Mesodermal cell (in vitro differentiated cells): ENCODE measurements around the gene KRTAP2-4.
"Not testable (repeated sequence)": the region's sequence is repeated elsewhere in the genome, so short reads cannot be mapped to it uniquely, and the experiment has no call there.

ENCODE experiments used
- H3K27ac ChIP-seq: 2 replicates; pipeline ENCODE4 v1.7.0; 2013; ENCODE audit warnings: mild to moderate bottlenecking, low read depth, low read length, moderate library complexity; ENCODE audit not compliant: severe bottlenecking
- H3K36me3 ChIP-seq: 2 replicates; pipeline ENCODE4 v1.7.1; 2013; ENCODE audit warnings: mild to moderate bottlenecking, low read length, moderate library complexity; ENCODE audit not compliant: control insufficient read depth, insufficient read depth
- H3K4me1 ChIP-seq: one replicate; pipeline ENCODE4 v1.7.1; 2013; ENCODE audit warnings: mild to moderate bottlenecking, low read length; ENCODE audit not compliant: insufficient read depth, control insufficient read depth, poor library complexity, severe bottlenecking
- H3K4me3 ChIP-seq: 2 replicates; pipeline ENCODE4 v1.7.0; 2013; ENCODE audit warnings: low read length, control low read depth, mild to moderate bottlenecking; ENCODE audit not compliant: insufficient read depth, poor library complexity, severe bottlenecking; ENCODE audit errors: extremely low read depth
- H3K9me3 ChIP-seq: 2 replicates; pipeline ENCODE4 v1.7.1; 2013; ENCODE audit warnings: mild to moderate bottlenecking, low read length, moderate library complexity; ENCODE audit not compliant: control insufficient read depth
- WGBS, 2 experiments: methylation state at CpG; one replicate each; pipeline ENCODE4 v1.1.5; 2013; ENCODE audit warnings: missing lambda C conversion rate in 2 of 2; ENCODE audit not compliant: insufficient coverage in 2 of 2; 5-methylcytosine and 5-hydroxymethylcytosine counted together

Gene KRTAP2-4

DNA sequence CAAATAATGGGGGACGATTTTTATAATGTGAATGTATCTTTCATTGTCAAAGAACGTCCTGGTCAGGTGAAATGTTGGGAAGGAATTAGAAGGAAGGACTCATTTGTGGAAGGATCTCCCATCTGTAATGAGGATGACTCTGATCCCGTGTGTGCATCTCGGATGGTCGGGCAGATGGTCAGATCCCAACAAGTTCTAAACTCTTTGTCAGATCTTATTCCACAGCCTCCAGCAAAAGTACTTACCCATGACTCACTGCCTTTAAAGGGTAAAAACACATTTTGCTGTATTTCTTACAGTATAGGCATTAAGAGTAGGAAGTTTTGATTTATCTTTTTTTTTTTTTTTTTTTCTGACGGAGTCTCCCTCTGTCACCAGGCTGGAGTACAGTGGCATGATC is 32.8 kb upstream of the KRTAP2-4 start:
- WGBS, 2 experiments: 97% methylated on average over 4 of the region's 6 CpGs; no CpG with 5 or more reads in 1 of the 2 experiments
- Histone ChIP-seq H3K4me1 (no peaks in the 10 kb centered on the region), H3K27ac (no peak overlapping the region), H3K36me3 (no peaks in the 10 kb centered on the region), H3K4me3 (no peak overlapping the region), H3K9me3 (peaks cover 4% of the 10 kb centered on the region)

DNA sequence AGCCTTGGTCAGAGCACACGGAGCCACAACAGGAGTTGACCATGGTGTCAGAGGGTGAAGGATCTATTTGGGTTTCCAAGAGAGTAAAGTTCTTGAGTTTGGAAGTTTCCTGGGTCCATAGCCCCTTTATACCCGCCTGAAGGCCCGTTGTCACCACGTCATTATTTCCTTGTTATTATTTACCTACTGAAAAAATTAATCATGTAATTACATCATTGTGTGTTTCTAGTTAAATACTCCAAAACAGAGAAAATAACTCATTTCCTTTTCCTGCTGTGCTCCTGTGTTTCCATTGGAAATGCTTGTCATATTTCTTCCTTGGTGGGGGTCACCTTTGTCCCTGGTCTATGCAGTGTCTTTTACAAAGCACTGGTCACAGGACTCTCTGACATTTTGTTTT is 32.4 kb upstream of the KRTAP2-4 start, which contains the start of gene KRTAP4-8:
KRTAP4-8 (minus strand) TSS at position 101 of the 400 bp plus-strand sequence; CDS start at position 43, 58 bp downstream.
- Histone ChIP-seq H3K4me3 (no peak within 1 kb of the TSS), H3K27ac (no peak within 1 kb of the TSS), H3K9me3 (peaks cover 4% of the 10 kb centered on the region), H3K36me3 (no peaks in the 10 kb centered on the region), H3K4me1 (no peaks in the 10 kb centered on the region)
- 78 to 89% methylated on average over 1 of the region's 4 CpGs for WGBS, 2 experiments

DNA sequence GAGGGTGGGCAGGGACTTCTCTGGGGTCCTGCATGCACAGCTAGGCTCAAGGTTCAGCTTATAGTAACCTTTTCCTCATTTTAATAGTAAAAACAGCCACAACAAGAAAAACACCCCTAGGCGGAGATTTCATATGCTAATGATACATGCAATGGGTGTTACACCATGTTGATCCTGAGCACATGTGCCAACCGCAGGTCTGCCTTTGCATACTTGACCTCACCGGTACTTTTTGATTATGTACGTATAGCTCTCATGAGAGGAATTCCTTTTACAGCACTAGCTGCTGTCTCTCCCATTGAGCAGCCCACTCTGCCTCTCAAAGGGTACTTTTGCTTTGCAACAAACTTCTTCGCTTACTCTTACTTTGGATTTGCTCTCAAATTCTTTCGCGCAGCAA is 30.4 kb upstream of the KRTAP2-4 start:
- no peaks in the 10 kb centered on the region for H3K36me3 ChIP-seq
- no peak overlapping the region for H3K4me3 ChIP-seq
- 90 to 91% methylated on average over 4 to 5 of the region's 7 CpGs for WGBS, 2 experiments
- peaks cover 4% of the 10 kb centered on the region for H3K9me3 ChIP-seq
- no peaks in the 10 kb centered on the region for H3K4me1 ChIP-seq
- no peak overlapping the region for H3K27ac ChIP-seq

DNA sequence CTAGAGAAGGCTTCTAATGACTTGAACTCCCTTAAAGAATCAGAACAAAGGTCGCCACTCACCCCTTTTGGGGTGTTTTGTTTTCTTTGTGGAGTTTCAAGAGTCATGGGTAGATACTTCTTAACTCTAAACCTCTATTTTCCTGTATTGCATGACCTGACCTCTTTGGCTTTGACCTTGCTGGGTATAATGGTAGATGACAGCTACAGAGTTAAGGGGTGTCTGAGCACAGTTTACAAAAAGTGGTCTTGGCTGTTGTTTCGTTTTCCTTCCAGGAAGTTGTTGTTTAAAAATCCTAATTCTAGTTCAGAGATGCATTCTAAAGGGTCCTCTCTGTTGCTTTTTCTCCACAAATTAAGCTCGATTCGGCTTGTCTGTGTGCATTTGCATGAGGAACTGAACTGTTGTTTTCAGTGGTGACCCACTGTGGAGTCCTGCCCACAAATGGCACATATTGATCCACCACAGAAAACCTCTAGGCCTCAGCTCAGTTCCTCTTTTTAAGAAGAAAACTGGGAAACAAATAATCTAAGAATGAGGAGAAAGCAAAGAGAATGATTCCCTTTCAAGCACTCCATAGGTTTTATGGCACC is 23.2 kb upstream of the KRTAP2-4 start:
- H3K4me1 ChIP-seq, H3K9me3 ChIP-seq, H3K4me3 ChIP-seq, H3K36me3 ChIP-seq, H3K27ac ChIP-seq: not testable (repeated sequence)
- WGBS, 2 experiments: 17% methylated on average over 1 of the region's 4 CpGs; no CpG with 5 or more reads in 1 of the 2 experiments

DNA sequence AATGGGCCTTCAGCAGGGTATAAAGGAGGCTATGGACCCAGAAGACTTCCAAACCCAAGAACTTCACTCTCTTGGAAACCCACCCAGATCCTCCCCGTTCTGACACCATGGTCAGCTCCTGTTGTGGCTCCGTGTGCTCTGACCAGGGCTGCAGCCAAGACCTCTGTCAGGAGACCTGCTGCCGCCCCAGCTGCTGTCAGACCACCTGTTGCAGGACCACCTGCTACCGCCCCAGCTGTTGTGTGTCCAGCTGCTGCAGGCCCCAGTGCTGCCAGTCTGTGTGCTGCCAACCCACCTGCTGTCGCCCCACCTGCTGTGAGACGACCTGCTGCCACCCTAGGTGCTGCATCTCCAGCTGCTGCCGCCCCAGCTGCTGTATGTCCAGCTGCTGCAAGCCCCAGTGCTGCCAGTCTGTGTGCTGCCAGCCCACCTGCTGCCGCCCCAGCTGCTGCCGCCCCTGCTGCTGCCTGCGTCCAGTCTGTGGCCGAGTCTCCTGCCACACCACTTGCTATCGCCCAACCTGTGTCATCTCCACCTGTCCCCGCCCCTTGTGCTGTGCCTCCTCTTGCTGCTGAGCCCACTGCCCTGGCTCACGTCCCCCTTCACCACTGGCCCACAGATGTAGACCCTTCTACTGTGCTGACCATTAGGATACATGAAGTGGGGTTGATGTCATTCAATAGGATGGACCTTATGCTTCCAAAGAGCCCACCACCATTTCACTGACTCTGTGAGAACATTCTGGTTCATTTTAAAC is 18.6 kb upstream of the KRTAP2-4 start, which contains the start of gene KRTAP4-7:
KRTAP4-7 (plus strand) TSS at position 51 of the 757 bp plus-strand sequence; CDS start at position 108, 57 bp downstream.
- H3K27ac ChIP-seq, H3K4me3 ChIP-seq, H3K36me3 ChIP-seq, H3K9me3 ChIP-seq, H3K4me1 ChIP-seq: not testable (repeated sequence)
- WGBS, 2 experiments: 86 to 89% methylated on average over 7 to 11 of the region's 14 CpGs

DNA sequence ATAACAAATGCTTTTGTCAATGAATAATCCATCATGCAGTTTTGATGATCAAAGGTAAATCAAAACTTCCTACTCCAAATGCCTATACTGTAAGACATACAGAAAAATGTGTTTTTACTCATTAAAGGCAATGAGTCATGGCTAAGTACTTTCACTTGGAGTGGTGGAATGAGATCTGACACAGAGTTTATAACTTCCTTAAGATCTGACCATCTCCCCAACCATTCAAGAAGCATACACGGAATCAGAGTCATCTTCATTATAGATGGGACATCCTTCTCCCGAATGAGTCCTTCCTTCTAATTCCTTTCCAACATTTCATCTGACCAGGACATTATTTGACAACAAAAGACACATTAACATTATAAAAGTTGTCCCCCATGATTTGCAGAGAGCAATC is 17.7 kb upstream of the KRTAP2-4 start:
- H3K4me3 ChIP-seq, H3K36me3 ChIP-seq, H3K9me3 ChIP-seq, H3K27ac ChIP-seq, H3K4me1 ChIP-seq: not testable (repeated sequence)
- no CpG with 5 or more reads among the region's 2 CpGs for WGBS, 2 experiments

DNA sequence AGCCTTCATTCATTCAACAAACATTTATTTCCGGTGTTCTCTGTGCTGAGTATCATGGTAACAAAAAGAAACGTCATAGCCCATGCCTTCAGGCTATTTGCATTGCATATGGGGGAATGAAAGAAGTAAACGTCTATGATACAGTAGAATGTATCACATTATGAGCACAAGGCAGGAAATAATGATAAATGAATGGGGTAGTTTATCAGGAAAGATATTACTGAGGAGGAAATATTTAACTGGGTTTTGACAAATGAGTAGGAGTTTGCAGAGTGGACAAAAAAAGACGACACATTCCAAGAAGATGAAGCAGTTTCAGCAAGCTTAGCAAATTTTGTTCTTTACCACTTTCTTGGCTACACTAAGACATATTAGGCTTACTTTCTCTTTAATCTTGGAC is 16.9 kb upstream of the KRTAP2-4 start:
- no peaks in the 10 kb centered on the region for H3K36me3 ChIP-seq
- H3K27ac ChIP-seq: no peak overlapping the region
- 78 to 88% methylated on average over 2 of the region's 4 CpGs for WGBS, 2 experiments
- no peak overlapping the region for H3K4me3 ChIP-seq
- H3K9me3 ChIP-seq: no peaks in the 10 kb centered on the region
- peaks cover 5% of the 10 kb centered on the region for H3K4me1 ChIP-seq

DNA sequence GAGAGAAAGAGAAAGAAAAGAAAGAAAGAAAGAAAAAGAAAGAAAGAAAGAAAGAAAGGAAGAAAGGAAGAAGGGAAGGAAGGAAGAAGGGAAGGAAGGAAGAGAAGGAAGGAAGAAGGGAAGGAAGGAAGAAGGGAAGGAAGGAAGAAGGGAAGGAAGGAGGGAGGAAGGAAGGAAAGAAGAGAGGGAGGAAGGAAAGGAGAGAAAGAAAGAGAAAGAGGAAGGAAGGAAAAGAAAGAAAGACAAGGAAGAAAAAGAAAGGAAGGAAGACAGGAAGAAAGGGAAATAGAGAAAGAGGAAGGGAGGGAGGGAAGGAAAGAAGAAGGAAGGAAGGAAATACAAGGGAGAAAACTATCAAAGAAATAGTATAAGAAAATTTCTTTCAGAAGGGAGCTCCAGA is 11.1 kb upstream of the KRTAP2-4 start:
- no peaks in the 10 kb centered on the region for H3K9me3 ChIP-seq
- H3K4me1 ChIP-seq: no peaks in the 10 kb centered on the region
- H3K36me3 ChIP-seq: no peaks in the 10 kb centered on the region
- no peak overlapping the region for H3K27ac ChIP-seq
- no peak overlapping the region for H3K4me3 ChIP-seq

DNA sequence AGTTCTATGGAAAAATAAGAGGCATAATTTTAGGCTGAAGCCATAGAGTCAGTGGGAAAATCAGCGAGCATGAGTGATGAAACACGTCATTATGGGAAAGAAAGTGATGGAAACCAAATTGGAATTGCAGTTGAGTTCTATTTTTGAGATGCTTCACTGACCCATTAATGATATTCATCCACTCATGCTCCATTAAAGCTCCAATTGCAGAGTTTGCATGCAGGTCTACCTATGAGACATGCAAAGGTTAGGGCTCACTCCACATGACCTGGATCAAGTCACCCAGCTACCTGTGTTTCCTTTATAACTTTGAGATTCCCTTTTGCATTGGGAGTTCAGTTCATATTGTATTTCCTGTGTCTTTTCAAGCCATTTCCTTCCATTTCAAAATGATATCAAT is 8.0 kb upstream of the KRTAP2-4 start:
- WGBS, 2 experiments: 94 to 100% methylated on average over 1 to 2 of the region's 2 CpGs
- no peak overlapping the region for H3K27ac ChIP-seq
- no peaks in the 10 kb centered on the region for H3K4me1 ChIP-seq
- H3K9me3 ChIP-seq: no peaks in the 10 kb centered on the region
- no peak overlapping the region for H3K4me3 ChIP-seq
- H3K36me3 ChIP-seq: no peaks in the 10 kb centered on the region

DNA sequence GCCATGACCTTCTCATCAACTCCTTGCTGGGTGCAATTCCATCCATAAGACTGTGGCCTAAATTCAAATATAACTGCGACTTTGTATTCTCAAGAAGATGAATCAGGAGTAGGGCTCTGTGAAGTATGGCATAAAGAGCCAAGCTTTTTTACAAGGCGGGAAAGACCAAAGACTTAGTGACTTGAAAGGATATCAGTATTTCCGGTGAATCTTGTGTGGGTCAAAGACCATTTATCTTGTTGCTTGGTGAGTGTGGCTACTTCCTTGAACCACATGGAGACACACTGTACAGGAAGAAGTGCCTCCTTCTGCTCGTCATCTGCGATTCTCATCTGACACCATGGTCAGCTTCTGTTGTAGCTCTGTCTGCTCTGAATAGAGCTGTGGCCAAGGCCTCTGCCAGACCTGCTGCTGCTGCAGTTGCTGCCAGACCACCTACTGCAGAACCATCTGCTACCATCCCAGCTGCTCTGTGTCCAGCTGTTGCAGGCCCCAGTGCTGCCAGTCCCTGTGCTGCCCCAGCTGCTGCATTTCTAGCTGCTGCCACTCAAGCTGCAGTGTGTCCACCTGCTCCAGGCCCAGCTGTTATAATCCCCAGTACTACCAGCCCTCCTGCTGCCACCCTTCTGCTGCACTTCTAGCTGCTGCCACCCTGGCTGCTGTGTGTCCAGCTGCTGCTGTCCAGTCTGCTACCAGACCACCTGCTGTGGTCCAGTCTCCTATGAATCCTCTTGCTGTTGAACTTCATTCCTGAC is 6.1 kb upstream of the KRTAP2-4 start:
- 90 to 100% methylated on average over 3 to 5 of the region's 5 CpGs for WGBS, 2 experiments
- no peak overlapping the region for H3K4me3 ChIP-seq
- H3K27ac ChIP-seq: no peak overlapping the region
- H3K9me3 ChIP-seq: no peaks in the 10 kb centered on the region
- no peaks in the 10 kb centered on the region for H3K36me3 ChIP-seq
- H3K4me1 ChIP-seq: no peaks in the 10 kb centered on the region
